ENCODE data around the gene ARHGAP42. TPM values are rescaled to one million over a fixed set of nuclear protein-coding genes. Genes with fewer than 3 reads are reported as not detected.
A peak's percentile ranks its signal among the peaks of the same experiment; 100 is the strongest.

ARHGAP42 gene
- total RNA-seq, 1 donor from 2014 or later: 33.2 TPM

- FAIRE-seq: no peak
- Histone ChIP-seq H3K4me1 (ENCODE audit: insufficient read depth, low read length) (peaks cover 21% of the 10 kb centered on the region), H3K27me3 (ENCODE audit: insufficient read depth, low read length) (no peaks in the 10 kb centered on the region), H2AFZ (ENCODE audit: low read depth, low read length) (no peak overlapping the region), H3K4me3 (ENCODE audit: insufficient read depth, low read depth, low read length) (no peak overlapping the region), H3K79me2 (ENCODE audit: insufficient read depth, low read length) (peaks cover 39% of the 10 kb centered on the region), H3K36me3 (ENCODE audit: insufficient read depth, low read length) (no peaks in the 10 kb centered on the region), H3K4me2 (ENCODE audit: low read length) (peak overlapping the region; percentile 77), H3K9me3 (ENCODE audit: insufficient read depth, low read depth, low read length) (no peaks in the 10 kb centered on the region), H3K9ac (ENCODE audit: low read length) (peak overlapping the region; percentile 60), H4K20me1 (ENCODE audit: insufficient read depth, low read length) (peaks cover 6% of the 10 kb centered on the region), H3K27ac (ENCODE audit: low read depth, low read length) (peak overlapping the region; percentile 51)
- Mint-ChIP-seq H3K27me3 (ENCODE audit: low read depth, unreplicated experiment) (no peaks in the 10 kb centered on the region), H3K27ac (ENCODE audit: unreplicated experiment) (peak overlapping the region; percentile 88), H3K4me1 (ENCODE audit: low read depth, unreplicated experiment) (peaks cover 55% of the 10 kb centered on the region), H3K9me3 (ENCODE audit: unreplicated experiment) (peaks cover 5% of the 10 kb centered on the region), H3K4me3 (ENCODE audit: unreplicated experiment) (peak overlapping the region; percentile 54), H3K36me3 (ENCODE audit: low read depth, unreplicated experiment) (peaks cover 3% of the 10 kb centered on the region)
- peak; percentile 65 for DNase-seq (ENCODE audit: low read depth)
- TF ChIP-seq EZH2 (IDR thresholded peaks at IDR 0.05; ENCODE audit: insufficient read depth, low read length): no peak
Measured at GRCh38 chr11:100740440-100740839, 53.4 kb downstream of the ARHGAP42 start.

GRCh38 chr11:100741866-100742625 is 55.0 kb downstream of the ARHGAP42 start:
- Histone ChIP-seq H3K79me2 (ENCODE audit: insufficient read depth, low read length) (peaks cover 50% of the 10 kb centered on the region), H3K36me3 (ENCODE audit: insufficient read depth, low read length) (no peaks in the 10 kb centered on the region), H3K9ac (ENCODE audit: low read length) (no peak overlapping the region), H2AFZ (ENCODE audit: low read depth, low read length) (no peak overlapping the region), H3K4me1 (ENCODE audit: insufficient read depth, low read length) (peaks cover 21% of the 10 kb centered on the region), H3K9me3 (ENCODE audit: insufficient read depth, low read depth, low read length) (peaks cover 4% of the 10 kb centered on the region), H4K20me1 (ENCODE audit: insufficient read depth, low read length) (peaks cover 11% of the 10 kb centered on the region), H3K4me3 (ENCODE audit: insufficient read depth, low read depth, low read length) (no peak overlapping the region), H3K4me2 (ENCODE audit: low read length) (no peak overlapping the region), H3K27ac (ENCODE audit: low read depth, low read length) (no peak overlapping the region), H3K27me3 (ENCODE audit: insufficient read depth, low read length) (no peaks in the 10 kb centered on the region)
- no peak for DNase-seq (ENCODE audit: low read depth)
- Mint-ChIP-seq H3K27ac (ENCODE audit: unreplicated experiment) (no peak overlapping the region), H3K4me1 (ENCODE audit: low read depth, unreplicated experiment) (peaks cover 54% of the 10 kb centered on the region), H3K4me3 (ENCODE audit: unreplicated experiment) (no peak overlapping the region), H3K27me3 (ENCODE audit: low read depth, unreplicated experiment) (no peaks in the 10 kb centered on the region), H3K9me3 (ENCODE audit: unreplicated experiment) (peaks cover 2% of the 10 kb centered on the region), H3K36me3 (ENCODE audit: low read depth, unreplicated experiment) (peaks cover 6% of the 10 kb centered on the region)
- no peak for TF ChIP-seq EZH2 (IDR thresholded peaks at IDR 0.05; ENCODE audit: insufficient read depth, low read length)
- TF ChIP-seq CTCF (IDR thresholded peaks at IDR 0.05; ENCODE audit: insufficient read depth, low read depth, low read length): no peak
- no peak for FAIRE-seq

GRCh38 chr11:100746448-100746847 is 59.4 kb downstream of the ARHGAP42 start:
- Histone ChIP-seq H3K4me2 (ENCODE audit: low read length) (no peak overlapping the region), H3K79me2 (ENCODE audit: insufficient read depth, low read length) (peaks cover 42% of the 10 kb centered on the region), H3K9me3 (ENCODE audit: insufficient read depth, low read depth, low read length) (peaks cover 19% of the 10 kb centered on the region), H4K20me1 (ENCODE audit: insufficient read depth, low read length) (peaks cover 11% of the 10 kb centered on the region), H3K4me3 (ENCODE audit: insufficient read depth, low read depth, low read length) (no peak overlapping the region), H3K36me3 (ENCODE audit: insufficient read depth, low read length) (no peaks in the 10 kb centered on the region), H2AFZ (ENCODE audit: low read depth, low read length) (no peak overlapping the region), H3K9ac (ENCODE audit: low read length) (no peak overlapping the region), H3K4me1 (ENCODE audit: insufficient read depth, low read length) (no peaks in the 10 kb centered on the region), H3K27ac (ENCODE audit: low read depth, low read length) (no peak overlapping the region), H3K27me3 (ENCODE audit: insufficient read depth, low read length) (no peaks in the 10 kb centered on the region)
- peaks cover 20% of the 10 kb centered on the region for H3K36me3 Mint-ChIP-seq (ENCODE audit: low read depth, unreplicated experiment)
- TF ChIP-seq CTCF (IDR thresholded peaks at IDR 0.05; ENCODE audit: insufficient read depth, low read depth, low read length): no peak
- TF ChIP-seq EZH2 (IDR thresholded peaks at IDR 0.05; ENCODE audit: insufficient read depth, low read length): no peak
- no peak overlapping the region for H3K27ac Mint-ChIP-seq (ENCODE audit: unreplicated experiment)
- DNase-seq (ENCODE audit: low read depth) (no peak), FAIRE-seq (no peak)
- H3K4me1 Mint-ChIP-seq (ENCODE audit: low read depth, unreplicated experiment): peaks cover 29% of the 10 kb centered on the region
- H3K4me3 Mint-ChIP-seq (ENCODE audit: unreplicated experiment): no peak overlapping the region
- H3K9me3 Mint-ChIP-seq (ENCODE audit: unreplicated experiment): peaks cover 8% of the 10 kb centered on the region
- no peaks in the 10 kb centered on the region for H3K27me3 Mint-ChIP-seq (ENCODE audit: low read depth, unreplicated experiment)
